Measurements from ENCODE around the gene OPN1SW. TPM values are rescaled to one million over a fixed set of nuclear protein-coding genes. Genes with fewer than 3 reads are reported as not detected.

Gene OPN1SW
- total RNA-seq, 4 donors from 2014 or later = not detected

GRCh38 chr7:128727239-128727638, 48.4 kb downstream of the OPN1SW start:
- intact Hi-C loops (cut with DNase I; ENCODE audit: low total_unique reads) (no loop called here), in situ Hi-C loops (cut with MboI; ENCODE audit: low pct_ligation_motif_present in 1 of 4, low pct_unique_long_range_greater_than_20kb in 1 of 4, low sequenced_read_pairs in 3 of 4) (no loop called here)
- no peak overlapping the region for H3K4me3 ChIP-seq
- DNase-seq = no peak
- H3K36me3 ChIP-seq = no peaks in the 10 kb centered on the region
- H3K4me1 ChIP-seq = no peaks in the 10 kb centered on the region
- no peaks in the 10 kb centered on the region for H3K9me3 ChIP-seq
- no peak overlapping the region for H3K27ac ChIP-seq
- TF ChIP-seq EP300 (IDR thresholded peaks at IDR 0.05; ENCODE audit: low read depth) (no peak), POLR2A (IDR thresholded peaks at IDR 0.05) (no peak), CTCF (IDR thresholded peaks at IDR 0.05) (no peak), POLR2AphosphoS5 (IDR thresholded peaks at IDR 0.05) (no peak)
- peaks cover 44% of the 10 kb centered on the region for H3K27me3 ChIP-seq
- 82 to 90% methylated on average over 2 to 4 of the region's 4 CpGs for WGBS, 2 donors (ENCODE audit: low coverage in 1 of 2)

- WGBS, 2 donors (ENCODE audit: low coverage in 1 of 2) = 21 to 60% methylated on average over 1 of the region's 1 CpG
- intact Hi-C loops (cut with DNase I; ENCODE audit: low total_unique reads) = no loop called here
Observed at GRCh38 chr7:128726737-128727072, 48.9 kb downstream of the OPN1SW start.

GRCh38 chr7:128726059-128726736, 49.4 kb downstream of the OPN1SW start:
- Histone ChIP-seq H3K27ac (no peak overlapping the region), H3K4me1 (no peaks in the 10 kb centered on the region), H3K4me3 (no peak overlapping the region), H3K9me3 (no peaks in the 10 kb centered on the region), H3K36me3 (no peaks in the 10 kb centered on the region), H3K27me3 (peaks cover 37% of the 10 kb centered on the region)
- intact Hi-C loops (cut with DNase I; ENCODE audit: low total_unique reads) (no loop called here), in situ Hi-C loops (cut with MboI; ENCODE audit: low pct_ligation_motif_present in 1 of 4, low pct_unique_long_range_greater_than_20kb in 1 of 4, low sequenced_read_pairs in 3 of 4) (no loop called here)
- WGBS, 2 donors (ENCODE audit: low coverage in 1 of 2) = 66 to 73% methylated on average over 8 of the region's 8 CpGs
- no peak for TF ChIP-seq POLR2A (IDR thresholded peaks at IDR 0.05)
- TF ChIP-seq CTCF (IDR thresholded peaks at IDR 0.05) = no peak
- TF ChIP-seq POLR2AphosphoS5 (IDR thresholded peaks at IDR 0.05) = no peak
- TF ChIP-seq EP300 (IDR thresholded peaks at IDR 0.05; ENCODE audit: low read depth) = no peak
- no peak for DNase-seq

More at GRCh38 chr7:128726737-128727072, 48.9 kb downstream of the OPN1SW start:
- TF ChIP-seq POLR2A (IDR thresholded peaks at IDR 0.05) = no peak
- no peak for TF ChIP-seq EP300 (IDR thresholded peaks at IDR 0.05; ENCODE audit: low read depth)
- no peak for TF ChIP-seq POLR2AphosphoS5 (IDR thresholded peaks at IDR 0.05)
- TF ChIP-seq CTCF (IDR thresholded peaks at IDR 0.05) = no peak
- in situ Hi-C loops (cut with MboI; ENCODE audit: low pct_ligation_motif_present in 1 of 4, low pct_unique_long_range_greater_than_20kb in 1 of 4, low sequenced_read_pairs in 3 of 4) = no loop called here
- Histone ChIP-seq H3K36me3 (no peaks in the 10 kb centered on the region), H3K4me1 (no peaks in the 10 kb centered on the region), H3K4me3 (no peak overlapping the region), H3K27me3 (peaks cover 41% of the 10 kb centered on the region), H3K9me3 (no peaks in the 10 kb centered on the region), H3K27ac (no peak overlapping the region)
- no peak for DNase-seq

- H3K36me3 ChIP-seq = no peaks in the 10 kb centered on the region
- no peak for DNase-seq
- 91% methylated on average over 2 of the region's 2 CpGs; no CpG with 5 or more reads in 1 of the 2 donors for WGBS, 2 donors (ENCODE audit: low coverage in 1 of 2)
- H3K9me3 ChIP-seq = no peaks in the 10 kb centered on the region
- no peak overlapping the region for H3K4me3 ChIP-seq
- no peaks in the 10 kb centered on the region for H3K4me1 ChIP-seq
- intact Hi-C loops (cut with DNase I; ENCODE audit: low total_unique reads) (no loop called here), in situ Hi-C loops (cut with MboI; ENCODE audit: low pct_ligation_motif_present in 1 of 4, low pct_unique_long_range_greater_than_20kb in 1 of 4, low sequenced_read_pairs in 3 of 4) (no loop called here)
- H3K27ac ChIP-seq = no peak overlapping the region
- TF ChIP-seq POLR2AphosphoS5 (IDR thresholded peaks at IDR 0.05) = no peak
- no peak for TF ChIP-seq CTCF (IDR thresholded peaks at IDR 0.05)
- TF ChIP-seq EP300 (IDR thresholded peaks at IDR 0.05; ENCODE audit: low read depth) = no peak
- no peak for TF ChIP-seq POLR2A (IDR thresholded peaks at IDR 0.05)
- H3K27me3 ChIP-seq = peaks cover 37% of the 10 kb centered on the region
Observed at GRCh38 chr7:128725531-128725930, 50.1 kb downstream of the OPN1SW start.

Measured in transverse colon (tissue), 4 donors.